ENCODE measurements around the gene RIPK1.
A peak's percentile ranks its signal among the peaks of the same experiment; 100 is the strongest.
"Not testable (repeated sequence)": the region's sequence is repeated elsewhere in the genome, so short reads cannot be mapped to it uniquely, and the experiment has no call there.

Gene RIPK1

DNA sequence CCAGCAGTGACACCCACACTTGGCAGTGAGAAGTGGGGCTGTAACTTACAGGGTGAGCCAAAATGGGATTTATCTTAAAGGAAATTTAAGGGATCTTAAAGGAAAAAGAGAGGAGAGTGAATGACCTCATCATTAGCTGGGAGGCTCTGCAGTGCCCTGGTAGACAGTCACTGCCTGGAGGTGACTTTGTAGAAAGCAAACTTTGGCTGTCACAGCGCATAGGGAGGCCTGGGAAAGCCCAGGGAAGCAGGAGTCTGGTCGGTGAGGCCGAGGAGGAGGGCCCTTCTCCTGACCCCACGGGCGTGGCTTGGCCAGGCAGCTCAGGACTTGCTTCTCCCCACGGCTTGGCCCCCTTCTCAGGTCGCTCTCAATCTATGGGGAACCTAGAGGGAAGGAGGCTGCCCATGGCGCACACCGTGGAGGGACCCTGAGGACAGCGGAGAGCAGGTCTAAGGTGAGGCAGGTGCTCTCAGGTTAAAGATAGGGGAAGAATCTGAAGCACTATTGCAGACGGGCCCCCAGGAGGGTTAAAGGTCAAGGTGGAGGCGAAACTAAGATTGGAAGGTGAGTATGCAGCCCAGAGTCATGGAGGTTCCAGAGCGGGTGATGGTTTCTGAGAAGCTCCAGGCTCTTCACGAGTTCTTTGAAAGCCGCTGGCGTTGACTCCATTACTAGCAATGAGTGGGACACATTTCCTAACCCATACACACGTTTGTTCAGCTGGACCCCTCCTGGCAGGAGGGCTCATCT, 15.6 kb upstream of the RIPK1 start:
- H3K4me3 ChIP-seq (IDR thresholded peaks at IDR 0.05; ENCODE audit: insufficient read depth, low read depth, low read length), result no peak overlapping the region
- H3K27ac ChIP-seq, result no peak overlapping the region
- TF ChIP-seq, protein P1, sequence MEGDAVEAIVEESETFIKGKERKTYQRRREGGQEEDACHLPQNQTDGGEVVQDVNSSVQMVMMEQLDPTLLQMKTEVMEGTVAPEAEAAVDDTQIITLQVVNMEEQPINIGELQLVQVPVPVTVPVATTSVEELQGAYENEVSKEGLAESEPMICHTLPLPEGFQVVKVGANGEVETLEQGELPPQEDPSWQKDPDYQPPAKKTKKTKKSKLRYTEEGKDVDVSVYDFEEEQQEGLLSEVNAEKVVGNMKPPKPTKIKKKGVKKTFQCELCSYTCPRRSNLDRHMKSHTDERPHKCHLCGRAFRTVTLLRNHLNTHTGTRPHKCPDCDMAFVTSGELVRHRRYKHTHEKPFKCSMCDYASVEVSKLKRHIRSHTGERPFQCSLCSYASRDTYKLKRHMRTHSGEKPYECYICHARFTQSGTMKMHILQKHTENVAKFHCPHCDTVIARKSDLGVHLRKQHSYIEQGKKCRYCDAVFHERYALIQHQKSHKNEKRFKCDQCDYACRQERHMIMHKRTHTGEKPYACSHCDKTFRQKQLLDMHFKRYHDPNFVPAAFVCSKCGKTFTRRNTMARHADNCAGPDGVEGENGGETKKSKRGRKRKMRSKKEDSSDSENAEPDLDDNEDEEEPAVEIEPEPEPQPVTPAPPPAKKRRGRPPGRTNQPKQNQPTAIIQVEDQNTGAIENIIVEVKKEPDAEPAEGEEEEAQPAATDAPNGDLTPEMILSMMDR (conservative IDR thresholded peaks at IDR 0.05; ENCODE audit: low read depth, low read length), result no peak
- H3K27me3 ChIP-seq (ENCODE audit: insufficient read depth, low read depth), result no peaks in the 10 kb centered on the region
- no peak overlapping the region for H3K9ac ChIP-seq
- H3K79me2 ChIP-seq (ENCODE audit: insufficient read depth, low read depth), result no peaks in the 10 kb centered on the region
- peak overlapping the region; percentile 47 for H3K4me2 ChIP-seq
- peaks cover 5% of the 10 kb centered on the region for H3K4me1 ChIP-seq (ENCODE audit: low read depth, poor library complexity, severe bottlenecking)
- peak overlapping the region; percentile 71; the same call in 1 of the 2 replicates for H2AFZ ChIP-seq (ENCODE audit: low read depth)
- no peaks in the 10 kb centered on the region for H4K20me1 ChIP-seq (ENCODE audit: insufficient read depth)
- no peaks in the 10 kb centered on the region for H3K36me3 ChIP-seq (ENCODE audit: insufficient read depth)

DNA sequence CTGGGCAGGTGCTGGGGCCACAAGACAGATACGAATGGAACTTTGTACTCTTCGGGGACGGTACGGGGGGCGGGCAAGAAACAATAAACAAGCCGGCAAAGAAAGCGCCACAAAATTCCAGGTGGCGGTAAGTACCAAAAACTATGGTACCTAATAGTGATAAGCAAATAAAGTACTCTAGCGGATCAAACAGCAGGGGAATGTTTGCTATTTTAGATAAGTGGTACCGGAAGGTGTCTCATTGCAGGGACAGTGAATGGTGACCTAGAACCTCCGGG, 15.1 kb upstream of the RIPK1 start:
- peaks cover 5% of the 10 kb centered on the region for H3K4me1 ChIP-seq (ENCODE audit: low read depth, poor library complexity, severe bottlenecking)
- H3K4me3 ChIP-seq (IDR thresholded peaks at IDR 0.05; ENCODE audit: insufficient read depth, low read depth, low read length), result no peak overlapping the region
- H3K27me3 ChIP-seq (ENCODE audit: insufficient read depth, low read depth), result no peaks in the 10 kb centered on the region
- H3K79me2 ChIP-seq (ENCODE audit: insufficient read depth, low read depth), result no peaks in the 10 kb centered on the region
- H3K4me2 ChIP-seq, result peak overlapping the region; percentile 47
- TF ChIP-seq, protein P1 (conservative IDR thresholded peaks at IDR 0.05; ENCODE audit: low read depth, low read length), result no peak
- H3K27ac ChIP-seq, result no peak overlapping the region
- H4K20me1 ChIP-seq (ENCODE audit: insufficient read depth), result no peaks in the 10 kb centered on the region
- no peaks in the 10 kb centered on the region for H3K36me3 ChIP-seq (ENCODE audit: insufficient read depth)
- peak overlapping the region; percentile 71 for H2AFZ ChIP-seq (ENCODE audit: low read depth)
- no peak overlapping the region for H3K9ac ChIP-seq

DNA sequence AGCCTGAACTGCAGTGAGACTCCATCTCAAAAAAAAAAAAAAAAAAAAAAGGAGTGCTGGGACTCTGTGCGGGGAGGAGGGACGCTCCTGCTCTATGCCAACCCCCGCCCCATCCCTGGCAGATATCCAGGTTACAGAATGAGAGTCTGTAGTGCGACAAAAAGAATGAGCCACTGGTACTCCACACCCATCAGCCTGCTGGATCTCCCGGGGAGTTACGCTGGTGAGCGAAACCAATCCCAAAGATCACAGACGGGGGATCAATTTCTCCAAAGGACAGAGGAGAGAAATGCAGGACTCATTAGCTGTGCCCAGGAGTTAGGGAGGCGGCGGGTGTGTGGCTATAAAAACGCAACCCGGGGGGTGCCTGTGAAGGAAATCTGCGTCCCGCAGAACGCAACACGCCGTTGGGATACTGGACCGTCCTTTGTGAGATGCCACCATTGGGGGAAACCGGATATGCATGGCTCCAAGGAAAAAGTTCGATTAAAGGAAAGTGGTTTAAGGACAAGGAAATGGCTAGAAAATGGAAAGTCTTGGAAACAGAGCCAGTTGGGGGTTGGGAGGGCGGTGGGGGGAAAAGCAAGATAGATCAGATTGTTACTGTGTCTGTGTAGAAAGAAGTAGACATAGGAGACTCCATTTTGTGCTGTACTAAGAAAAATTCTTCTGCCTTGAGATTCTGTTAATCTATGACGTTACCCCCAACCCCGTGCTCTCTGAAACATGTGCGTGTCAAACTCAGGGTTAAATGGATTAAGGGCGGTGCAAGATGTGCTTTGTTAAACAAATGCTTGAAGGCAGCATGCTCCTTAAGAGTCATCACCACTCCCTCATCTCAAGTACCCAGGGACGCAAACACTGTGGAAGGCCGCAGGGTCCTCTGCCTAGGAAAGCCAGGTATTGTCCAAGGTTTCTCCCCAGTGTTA, 13.8 kb upstream of the RIPK1 start:
- peak overlapping the region; percentile 71; the same call in 1 of the 2 replicates for H2AFZ ChIP-seq (ENCODE audit: low read depth)
- H3K4me2 ChIP-seq, result peak overlapping the region; percentile 29; the same call in 1 of the 2 replicates
- not testable (repeated sequence) for H3K36me3 ChIP-seq (ENCODE audit: insufficient read depth); H3K9ac ChIP-seq; H3K27me3 ChIP-seq (ENCODE audit: insufficient read depth, low read depth); H3K27ac ChIP-seq; H3K4me1 ChIP-seq (ENCODE audit: low read depth, poor library complexity, severe bottlenecking); H3K79me2 ChIP-seq (ENCODE audit: insufficient read depth, low read depth); H3K4me3 ChIP-seq (IDR thresholded peaks at IDR 0.05; ENCODE audit: insufficient read depth, low read depth, low read length); H4K20me1 ChIP-seq (ENCODE audit: insufficient read depth)

DNA sequence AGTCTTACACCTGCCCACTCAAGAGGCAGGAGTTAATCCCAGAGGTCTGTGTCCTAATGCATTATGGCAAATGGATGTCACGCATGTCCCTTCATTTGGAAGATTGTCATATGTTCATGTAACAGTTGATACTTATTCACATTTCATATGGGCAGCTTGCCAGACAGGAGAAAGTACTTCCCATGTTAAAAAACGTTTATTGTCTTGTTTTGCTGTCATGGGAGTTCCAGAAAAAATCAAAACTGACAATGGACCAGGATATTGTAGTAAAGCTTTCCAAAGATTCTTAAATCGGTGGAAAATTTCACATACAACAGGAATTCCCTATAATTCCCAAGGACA, 13.2 kb upstream of the RIPK1 start:
- H3K9ac ChIP-seq; H3K27ac ChIP-seq; H2AFZ ChIP-seq (ENCODE audit: low read depth); H3K36me3 ChIP-seq (ENCODE audit: insufficient read depth); H3K4me3 ChIP-seq (IDR thresholded peaks at IDR 0.05; ENCODE audit: insufficient read depth, low read depth, low read length); H3K79me2 ChIP-seq (ENCODE audit: insufficient read depth, low read depth); H3K4me1 ChIP-seq (ENCODE audit: low read depth, poor library complexity, severe bottlenecking); H3K27me3 ChIP-seq (ENCODE audit: insufficient read depth, low read depth); H4K20me1 ChIP-seq (ENCODE audit: insufficient read depth); H3K4me2 ChIP-seq: not testable (repeated sequence)

DNA sequence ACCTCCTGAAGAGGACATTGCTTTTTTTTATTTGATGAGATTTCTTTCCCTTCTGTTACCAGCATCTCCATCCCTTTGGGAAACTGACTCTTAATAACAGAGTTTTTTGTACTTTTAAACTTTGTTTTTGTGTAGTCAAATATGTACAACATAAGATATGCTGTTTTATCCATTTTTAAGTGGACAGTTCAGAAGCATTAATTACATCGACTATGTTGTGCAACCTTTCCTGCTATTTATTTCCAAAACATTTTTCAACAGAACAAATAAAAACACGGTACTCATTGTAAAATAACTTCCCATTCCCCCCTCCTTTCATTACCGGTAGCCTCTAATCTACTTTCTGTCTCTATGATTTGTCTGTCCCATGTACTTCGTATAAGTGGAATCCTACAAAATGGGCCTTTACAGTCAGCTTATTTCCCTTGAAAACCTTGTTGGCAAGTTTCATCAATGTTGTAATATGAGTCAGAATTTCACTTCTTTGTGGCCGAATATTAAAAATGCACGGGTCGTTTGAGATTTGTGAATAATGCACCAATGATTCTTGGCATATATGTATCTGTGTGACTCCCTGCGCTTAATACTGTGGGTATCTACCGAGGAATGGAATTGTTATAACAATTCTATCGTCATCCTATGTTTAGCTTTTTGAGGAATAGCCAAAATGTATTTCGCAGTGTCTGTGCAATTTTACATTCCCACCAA, 11.1 kb upstream of the RIPK1 start:
- TF ChIP-seq, protein P1 (conservative IDR thresholded peaks at IDR 0.05; ENCODE audit: low read depth, low read length), result no peak
- no peaks in the 10 kb centered on the region for H3K27me3 ChIP-seq (ENCODE audit: insufficient read depth, low read depth)
- no peak overlapping the region for H2AFZ ChIP-seq (ENCODE audit: low read depth)
- H3K4me3 ChIP-seq (IDR thresholded peaks at IDR 0.05; ENCODE audit: insufficient read depth, low read depth, low read length), result no peak overlapping the region
- H3K79me2 ChIP-seq (ENCODE audit: insufficient read depth, low read depth), result no peaks in the 10 kb centered on the region
- H3K9ac ChIP-seq, result no peak overlapping the region
- H3K4me1 ChIP-seq (ENCODE audit: low read depth, poor library complexity, severe bottlenecking), result peaks cover 5% of the 10 kb centered on the region
- H3K36me3 ChIP-seq (ENCODE audit: insufficient read depth), result no peaks in the 10 kb centered on the region
- H4K20me1 ChIP-seq (ENCODE audit: insufficient read depth), result no peaks in the 10 kb centered on the region
- H3K27ac ChIP-seq, result no peak overlapping the region
- no peak overlapping the region for H3K4me2 ChIP-seq
